MM.1S (cell line): ENCODE data around the gene POMT2.

Source experiments
- DNase-seq: peaks from one replicate; pipeline ENCODE4 v3.0.0-alpha.2; 2015
- H2AFZ ChIP-seq: fragments of 300-600 bp; sonication (generic); 2 replicates; pipeline ENCODE4 v1.6.0; 2016; ENCODE audit warnings: antibody characterized with exemption, low read length
- H3F3A ChIP-seq: fragments of 300-600 bp; sonication (generic); 2 replicates; pipeline ENCODE4 v1.6.1; 2016; ENCODE audit warnings: mild to moderate bottlenecking, antibody characterized with exemption, low read length, moderate library complexity, mixed read lengths; ENCODE audit not compliant: insufficient read depth
- H3K27ac ChIP-seq: fragments of 300-600 bp; sonication (generic); 2 replicates; pipeline ENCODE4 v1.5.1; 2016; ENCODE audit warnings: mild to moderate bottlenecking, low read length
- H3K27me3 ChIP-seq: fragments of 300-600 bp; sonication (generic); replicated peaks from 2 replicates; pipeline ENCODE4 v1.6.0; 2016; ENCODE audit warnings: low read length; ENCODE audit not compliant: insufficient read depth
- H3K36me3 ChIP-seq: fragments of 300-600 bp; sonication (generic); replicated peaks from 2 replicates; pipeline ENCODE4 v1.6.1; 2016; ENCODE audit warnings: mild to moderate bottlenecking, low read length, mixed read lengths; ENCODE audit not compliant: insufficient read depth
- H3K4me1 ChIP-seq: fragments of 300-600 bp; sonication (generic); 2 replicates; pipeline ENCODE4 v1.6.1; 2016; ENCODE audit warnings: low read length, mixed read lengths
- H3K4me2 ChIP-seq: fragments of 300-600 bp; sonication (generic); 2 replicates; pipeline ENCODE4 v1.6.0; 2016; ENCODE audit warnings: low read depth, low read length
- H3K4me3 ChIP-seq: fragments of 300-600 bp; sonication (generic); 2 replicates; pipeline ENCODE4 v1.5.1; 2016; ENCODE audit warnings: low read length, mixed read lengths
- H3K79me2 ChIP-seq: fragments of 300-600 bp; sonication (generic); 2 replicates; pipeline ENCODE4 v1.6.1; 2016; ENCODE audit warnings: mixed run types, low read length, mixed read lengths
- H3K9ac ChIP-seq: fragments of 300-600 bp; sonication (generic); 2 replicates; pipeline ENCODE4 v1.6.1; 2016; ENCODE audit warnings: low read length, mixed read lengths
- H3K9me2 ChIP-seq: fragments of 300-600 bp; sonication (generic); replicated peaks from 2 replicates; pipeline ENCODE4 v1.6.1; 2016; ENCODE audit warnings: mild to moderate bottlenecking, low read length, mixed read lengths; ENCODE audit not compliant: insufficient read depth
- H3K9me3 ChIP-seq: fragments of 300-600 bp; sonication (generic); replicated peaks from 2 replicates; pipeline ENCODE4 v1.6.1; 2016; ENCODE audit warnings: mild to moderate bottlenecking, low read length, mixed read lengths; ENCODE audit not compliant: insufficient read depth
- H4K20me1 ChIP-seq: fragments of 300-600 bp; sonication (generic); 2 replicates; pipeline ENCODE4 v1.6.1; 2016; ENCODE audit warnings: mild to moderate bottlenecking, low read length, moderate library complexity, mixed read lengths; ENCODE audit not compliant: insufficient read depth
- CTCF ChIP-seq: fragments of 300-600 bp; sonication (generic); IDR thresholded peaks from 2 replicates; pipeline ENCODE4 v1.5.1; 2016; ENCODE audit warnings: antibody characterized with exemption, low read length, mixed read lengths
- EZH2 ChIP-seq: fragments of 300-600 bp; sonication (generic); optimal IDR thresholded peaks from 2 replicates; pipeline ENCODE3; 2017; ENCODE audit warnings: low read depth, mild to moderate bottlenecking, antibody characterized with exemption, low read length, mixed read lengths
- EZH2phosphoT487 ChIP-seq: fragments of 300-600 bp; sonication (generic); IDR thresholded peaks from 2 replicates; pipeline ENCODE4 v1.6.1; 2018; ENCODE audit warnings: antibody characterized with exemption, low read length

Gene POMT2

GRCh38 chr14:77301103-77301502, 19.6 kb downstream of the POMT2 start:
- H3K4me3 ChIP-seq = no peak overlapping the region
- no peaks in the 10 kb centered on the region for H3K9me2 ChIP-seq
- H2AFZ ChIP-seq = no peak overlapping the region
- no peak for TF ChIP-seq EZH2
- peak; percentile 33 for TF ChIP-seq CTCF
- H4K20me1 ChIP-seq = no peaks in the 10 kb centered on the region
- no peak overlapping the region for H3K27ac ChIP-seq
- H3K9me3 ChIP-seq = no peaks in the 10 kb centered on the region
- no peak overlapping the region for H3K4me2 ChIP-seq
- H3K36me3 ChIP-seq = no peaks in the 10 kb centered on the region
- H3F3A ChIP-seq = no peaks in the 10 kb centered on the region
- H3K9ac ChIP-seq = no peak overlapping the region
- no peaks in the 10 kb centered on the region for H3K79me2 ChIP-seq
- no peak for DNase-seq
- no peaks in the 10 kb centered on the region for H3K27me3 ChIP-seq
- H3K4me1 ChIP-seq = no peaks in the 10 kb centered on the region

DNA sequence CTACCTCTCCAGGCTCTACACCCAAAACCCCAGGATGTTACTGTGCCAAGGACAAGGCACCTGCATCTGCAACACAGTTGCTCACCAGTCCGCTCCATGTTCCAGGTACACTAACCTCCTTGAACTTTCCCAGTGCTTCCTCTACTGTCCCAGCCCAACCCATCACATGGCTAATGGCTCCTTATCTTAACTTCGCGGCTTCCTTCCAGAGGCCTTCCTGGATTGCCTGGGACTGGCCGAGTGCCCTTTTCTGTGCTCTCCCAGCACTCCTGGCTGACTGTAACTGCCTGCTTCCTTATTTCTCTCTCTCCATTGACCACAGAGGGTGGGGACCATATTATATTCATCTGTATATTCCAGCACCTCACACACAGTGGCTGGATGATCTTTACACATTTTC, 20.9 kb downstream of the POMT2 start:
- H3K36me3 ChIP-seq = no peaks in the 10 kb centered on the region
- H3F3A ChIP-seq = no peaks in the 10 kb centered on the region
- no peak for TF ChIP-seq EZH2phosphoT487
- TF ChIP-seq EZH2 = no peak
- no peak for TF ChIP-seq CTCF
- no peaks in the 10 kb centered on the region for H3K9me3 ChIP-seq
- H3K4me3 ChIP-seq = no peak overlapping the region
- H2AFZ ChIP-seq = no peak overlapping the region
- no peaks in the 10 kb centered on the region for H3K79me2 ChIP-seq
- no peaks in the 10 kb centered on the region for H4K20me1 ChIP-seq
- no peaks in the 10 kb centered on the region for H3K4me1 ChIP-seq
- no peak overlapping the region for H3K9ac ChIP-seq
- no peak for DNase-seq
- H3K4me2 ChIP-seq = no peak overlapping the region
- no peaks in the 10 kb centered on the region for H3K27me3 ChIP-seq
- H3K27ac ChIP-seq = no peak overlapping the region
- H3K9me2 ChIP-seq = no peaks in the 10 kb centered on the region

DNA sequence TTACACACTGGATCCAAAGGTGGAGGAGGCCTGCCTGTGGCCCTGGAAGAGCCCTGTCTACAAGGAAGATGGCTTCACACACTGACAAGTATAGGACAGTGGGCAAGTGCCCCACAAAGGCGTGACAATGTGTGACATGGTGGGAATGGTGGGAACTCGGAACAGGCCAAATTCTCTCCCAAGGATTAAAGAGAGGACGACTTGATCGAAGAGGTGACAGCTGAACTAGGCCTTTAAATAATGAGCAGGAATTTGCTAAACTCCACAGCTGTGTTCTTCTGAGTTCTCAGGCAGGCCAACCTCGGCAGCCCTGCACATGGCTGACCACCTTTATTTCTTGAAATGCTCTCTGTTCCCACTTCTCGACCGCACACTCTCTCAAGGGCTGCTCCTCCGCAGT, 23.8 kb downstream of the POMT2 start:
- Histone ChIP-seq H3K9ac (no peak overlapping the region), H3K36me3 (no peaks in the 10 kb centered on the region), H2AFZ (no peak overlapping the region), H3K4me2 (no peak overlapping the region), H3F3A (no peaks in the 10 kb centered on the region), H3K27me3 (no peaks in the 10 kb centered on the region), H3K27ac (no peak overlapping the region), H3K4me3 (no peak overlapping the region), H3K79me2 (no peaks in the 10 kb centered on the region), H3K9me3 (no peaks in the 10 kb centered on the region), H3K9me2 (no peaks in the 10 kb centered on the region), H3K4me1 (no peaks in the 10 kb centered on the region), H4K20me1 (no peaks in the 10 kb centered on the region)
- DNase-seq = no peak
- no peak for TF ChIP-seq CTCF
- no peak for TF ChIP-seq EZH2phosphoT487
- no peak for TF ChIP-seq EZH2
